Esophagus squamous epithelium (tissue), 5 donors: ENCODE data around the gene XPNPEP2. TPM values are rescaled to one million over a fixed set of nuclear protein-coding genes. Genes with fewer than 3 reads are reported as not detected.

Source experiments
- DNase-seq: peaks from one replicate; lab custom pipeline; 2025; lab: John Stamatoyannopoulos, UW
- H3K27ac ChIP-seq, 4 donors: fragments of 200-600 bp; sonication (generic); one replicate each; pipeline ENCODE4 v1.5.1; 2016 to 2019; ENCODE audit warnings: mild to moderate bottlenecking in 1 of 4
- H3K27me3 ChIP-seq, 4 donors: fragments of 200-600 bp; sonication (generic); 1 replicate in 3 of 4; 2 replicates in 1 of 4; pipeline versions ENCODE4 v1.5.1 to v1.6.0; 2017 to 2021; ENCODE audit warnings: antibody characterized with exemption in 1 of 4
- H3K36me3 ChIP-seq, 3 donors: fragments of 200-600 bp; sonication (generic); one replicate each; pipeline ENCODE4 v1.5.1; 2016 to 2019
- H3K4me1 ChIP-seq, 3 donors: fragments of 200-600 bp; sonication (generic); one replicate each; pipeline ENCODE4 v1.5.1; 2017 to 2019
- H3K4me3 ChIP-seq, 4 donors: fragments of 200-600 bp; sonication (generic); 1 replicate in 3 of 4; 2 replicates in 1 of 4; pipeline ENCODE4 v1.5.1; 2016 to 2019; ENCODE audit warnings: mild to moderate bottlenecking in 2 of 4, moderate library complexity in 1 of 4
- H3K9me3 ChIP-seq, 3 donors: fragments of 200-600 bp; sonication (generic); one replicate each; pipeline ENCODE4 v1.5.1; 2016 to 2019
- CTCF ChIP-seq, 6 experiments: fragments of 450-650 bp in 4 of 6; fragments of 200-600 bp in 2 of 6; sonication (generic) in 2 of 6; IDR thresholded peaks; one replicate each; pipeline ENCODE4 v1.5.1; 2016 to 2019; ENCODE audit warnings: antibody characterized with exemption in 6 of 6, mild to moderate bottlenecking in 4 of 6, moderate library complexity in 4 of 6
- POLR2A ChIP-seq, 4 donors: fragments of 450-650 bp; IDR thresholded peaks; one replicate each; pipeline ENCODE4 v1.6.1; 2017; ENCODE audit warnings: antibody characterized with exemption in 4 of 4, mild to moderate bottlenecking in 4 of 4, moderate library complexity in 3 of 4
- WGBS, 2 donors: methylation state at CpG; one replicate each; pipeline ENCODE4 v1.1.5; 2018; 5-methylcytosine and 5-hydroxymethylcytosine counted together
- intact Hi-C: fragments of 100-400 bp; cut with DNase I; formaldehyde crosslinking; loops from one replicate; pipeline ENCODE4 v1.15.0; 2022
- total RNA-seq, 4 donors: library from RNA; depleted of rRNA; stranded (reverse); fragments of >200 nt; gene quantifications; one replicate each; pipeline ENCODE4 v1.1.0, GENCODE V29; 2016
- donor health status: DM: yes; HTN: yes; CAD: no.

The XPNPEP2 gene
- total RNA-seq, 4 donors from 2014 or later: 0.88 to 5.7 (median 3.6) TPM; not detected in 1

- no peaks in the 10 kb centered on the region for H3K9me3 ChIP-seq
- no peak for DNase-seq
- no peak overlapping the region for H3K4me3 ChIP-seq
- WGBS, 2 donors: 79 to 94% methylated on average over 3 of the region's 3 CpGs
- no peaks in the 10 kb centered on the region for H3K27me3 ChIP-seq
- H3K27ac ChIP-seq: no peak overlapping the region
- peaks cover 0 to 6% (median 0%) of the 10 kb centered on the region in 3 donors for H3K4me1 ChIP-seq
- TF ChIP-seq CTCF (IDR thresholded peaks at IDR 0.05) (no peak), POLR2A (IDR thresholded peaks at IDR 0.05) (no peak)
- intact Hi-C loops: no loop called here
- no peaks in the 10 kb centered on the region for H3K36me3 ChIP-seq
These were observed 23.7 kb downstream of the XPNPEP2 start for GRCh38 chrX:129762448-129762847.

- no peak for DNase-seq
- Histone ChIP-seq H3K9me3 (no peaks in the 10 kb centered on the region), H3K4me3 (no peak overlapping the region), H3K27ac (no peak overlapping the region), H3K4me1 (peaks cover 0 to 2% (median 0%) of the 10 kb centered on the region in 3 donors), H3K27me3 (no peaks in the 10 kb centered on the region), H3K36me3 (no peaks in the 10 kb centered on the region)
- intact Hi-C loops: no loop called here
- no peak for TF ChIP-seq CTCF (IDR thresholded peaks at IDR 0.05)
- TF ChIP-seq POLR2A (IDR thresholded peaks at IDR 0.05): no peak
These were observed 24.9 kb downstream of the XPNPEP2 start for GRCh38 chrX:129763666-129764065.

- Histone ChIP-seq H3K36me3 (no peaks in the 10 kb centered on the region), H3K4me3 (no peak overlapping the region), H3K27me3 (no peaks in the 10 kb centered on the region), H3K4me1 (no peaks in the 10 kb centered on the region), H3K27ac (no peak overlapping the region), H3K9me3 (no peaks in the 10 kb centered on the region)
- TF ChIP-seq CTCF (IDR thresholded peaks at IDR 0.05) (no peak), POLR2A (IDR thresholded peaks at IDR 0.05) (no peak)
- DNase-seq: no peak
- intact Hi-C loops: no loop called here
- WGBS, 2 donors: 82% methylated on average over 3 of the region's 8 CpGs; no CpG with 5 or more reads in 1 of the 2 donors
These were observed 29.4 kb downstream of the XPNPEP2 start for GRCh38 chrX:129768186-129768585.

GRCh38 chrX:129768586-129769466 is 30.0 kb downstream of the XPNPEP2 start:
- Histone ChIP-seq H3K4me1 (no peaks in the 10 kb centered on the region), H3K27ac (peak overlapping the region in 1 of 4 donors; percentile 14), H3K4me3 (no peak overlapping the region), H3K9me3 (no peaks in the 10 kb centered on the region), H3K36me3 (no peaks in the 10 kb centered on the region), H3K27me3 (no peaks in the 10 kb centered on the region)
- intact Hi-C loops: no loop called here
- TF ChIP-seq CTCF (IDR thresholded peaks at IDR 0.05): no peak
- TF ChIP-seq POLR2A (IDR thresholded peaks at IDR 0.05): no peak
- WGBS, 2 donors: 80 to 91% methylated on average over 1 to 6 of the region's 8 CpGs
- DNase-seq: no peak

GRCh38 chrX:129769467-129770154 is 30.8 kb downstream of the XPNPEP2 start:
- 55 to 79% methylated on average over 3 to 9 of the region's 9 CpGs for WGBS, 2 donors
- intact Hi-C loops: no loop called here
- Histone ChIP-seq H3K9me3 (no peaks in the 10 kb centered on the region), H3K27ac (peak overlapping the region in 1 of 4 donors; percentile 14), H3K4me1 (no peaks in the 10 kb centered on the region), H3K36me3 (no peaks in the 10 kb centered on the region), H3K4me3 (no peak overlapping the region), H3K27me3 (no peaks in the 10 kb centered on the region)
- DNase-seq: peak; percentile 7
- TF ChIP-seq POLR2A (IDR thresholded peaks at IDR 0.05) (no peak), CTCF (IDR thresholded peaks at IDR 0.05) (no peak)
